Inflammatory macrophage treated with lipopolysaccharide for 1 hour (primary cell): ENCODE data around the gene STMND1.
"Not testable (repeated sequence)": the region's sequence is repeated elsewhere in the genome, so short reads cannot be mapped to it uniquely, and the experiment has no call there.

Source experiments
- DNase-seq, 2 donors: peaks; one replicate each; pipeline ENCODE4 v3.0.0-alpha.2; 2020 to 2022

STMND1 gene

GRCh38 chr6:17101422-17102257, at the start of gene STMND1:
Gene STMND1 (plus strand): TSS chr6:17102050. CDS start chr6:17102258, 208 bp downstream.
- DNase-seq, result no peak

DNA sequence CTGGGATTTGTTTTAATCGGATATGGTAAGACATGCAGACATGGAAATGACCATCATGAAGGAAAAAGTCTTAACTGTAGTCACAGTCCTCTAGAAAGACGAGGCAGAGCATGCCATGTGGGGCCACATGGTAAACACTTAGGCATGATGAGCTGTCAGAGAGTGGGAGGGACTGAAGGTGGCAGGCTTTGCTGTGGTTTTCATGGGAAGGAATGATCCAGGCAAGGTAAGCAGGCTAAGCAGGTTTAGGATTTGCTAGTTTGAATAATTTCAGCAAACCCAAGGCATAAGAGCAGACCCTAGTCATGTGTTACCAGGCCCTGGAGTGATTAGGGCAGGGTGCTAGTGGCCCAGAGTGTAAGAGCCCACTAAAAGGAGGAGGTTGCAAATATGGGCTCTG, 47.2 kb upstream of the STMND1 start:
- no peak for DNase-seq

GRCh38 chr6:17057322-17057721, 44.5 kb upstream of the STMND1 start:
- no peak for DNase-seq

GRCh38 chr6:17058550-17058949, 43.3 kb upstream of the STMND1 start:
- DNase-seq, result no peak

DNA sequence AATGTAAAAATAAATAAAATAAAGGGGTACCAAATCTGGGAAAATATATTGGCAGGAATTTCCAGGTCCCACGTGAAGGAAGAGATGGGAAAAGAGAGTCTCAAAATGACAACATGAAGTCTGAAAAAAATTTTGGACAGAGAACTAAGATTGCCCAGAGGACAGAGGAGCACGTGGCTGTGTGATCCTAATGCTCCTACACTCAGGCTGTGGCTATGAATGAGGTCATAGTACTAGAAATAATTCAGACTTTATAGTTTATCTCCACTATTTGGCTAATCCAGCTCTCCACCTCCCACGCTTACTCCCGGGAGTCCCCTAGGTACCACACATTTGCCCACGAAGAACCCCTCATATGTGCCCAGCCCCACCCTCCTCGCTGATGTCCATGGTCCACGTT, 42.8 kb upstream of the STMND1 start:
- no peak for DNase-seq

- DNase-seq, result no peak
Measured at GRCh38 chr6:17059850-17060249, 42.0 kb upstream of the STMND1 start.

GRCh38 chr6:17061097-17061496, 40.8 kb upstream of the STMND1 start:
- no peak for DNase-seq

GRCh38 chr6:17062871-17063440, 38.9 kb upstream of the STMND1 start:
- peak; percentile 58 to 69 for DNase-seq

DNA sequence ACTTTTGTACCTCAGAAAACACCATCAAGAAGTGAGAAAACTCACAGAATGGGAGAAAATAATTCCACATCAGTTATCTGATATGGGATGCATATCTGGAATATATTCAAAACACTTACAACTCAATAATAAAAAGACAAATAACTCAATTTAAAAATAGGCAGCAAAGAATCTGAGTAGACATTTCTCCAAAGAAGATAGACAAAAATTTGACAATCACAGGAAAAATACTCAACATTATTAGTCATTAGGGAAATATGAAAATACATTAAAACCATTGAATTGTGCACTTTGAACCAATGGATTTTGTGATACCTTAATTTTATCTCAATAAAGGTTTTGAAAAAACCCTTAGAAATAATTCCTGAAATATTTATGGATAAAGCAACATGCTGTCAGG, 36.9 kb upstream of the STMND1 start:
- no peak for DNase-seq

DNA sequence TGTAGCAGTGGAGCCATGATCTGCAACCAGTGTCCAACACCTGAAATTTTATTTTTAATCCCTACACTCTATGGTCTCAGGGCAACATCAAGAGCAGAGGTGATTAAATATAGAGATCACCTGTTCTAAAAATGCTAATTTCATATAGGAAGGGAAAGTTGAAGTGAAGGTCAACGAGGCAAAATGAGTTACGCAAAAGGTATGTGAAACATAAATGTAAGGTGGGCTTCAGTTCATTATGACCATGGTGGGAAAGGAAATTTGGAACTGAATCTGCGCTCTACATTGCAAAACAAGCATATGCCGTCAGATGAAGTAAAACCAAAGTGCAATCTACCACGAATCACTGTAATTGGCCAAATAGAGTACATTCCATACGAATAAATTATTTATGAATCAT, 35.2 kb upstream of the STMND1 start:
- no peak for DNase-seq

GRCh38 chr6:17068972-17069371, 32.9 kb upstream of the STMND1 start:
- DNase-seq, result not testable (repeated sequence)

- DNase-seq, result not testable (repeated sequence)
Measured at GRCh38 chr6:17070400-17070799, 31.4 kb upstream of the STMND1 start.

DNA sequence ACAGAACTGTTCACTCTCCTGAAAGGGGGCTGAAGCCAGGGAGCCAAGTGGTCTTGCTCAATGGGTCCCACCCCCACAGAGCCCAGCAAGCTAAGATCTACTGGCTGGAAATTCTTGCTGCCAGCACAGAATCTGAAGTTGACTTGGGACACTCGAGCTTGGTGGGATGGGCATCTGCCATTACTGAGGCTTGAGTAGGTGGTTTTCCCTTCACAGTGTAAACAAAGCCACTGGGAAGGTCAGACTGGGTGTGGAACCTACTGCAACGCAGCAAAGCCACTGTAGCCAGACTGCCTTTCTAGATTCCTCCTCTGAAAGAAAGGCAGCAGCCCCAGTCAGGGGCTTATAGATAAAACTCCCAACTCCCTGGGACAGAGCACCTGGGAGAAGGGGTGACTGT, 28.3 kb upstream of the STMND1 start:
- not testable (repeated sequence) for DNase-seq

GRCh38 chr6:17081273-17081672, 20.6 kb upstream of the STMND1 start:
- no peak for DNase-seq

- DNase-seq, result no peak
Measured at GRCh38 chr6:17081860-17082508, 19.9 kb upstream of the STMND1 start.

- no peak for DNase-seq
Measured at GRCh38 chr6:17083397-17083796, 18.5 kb upstream of the STMND1 start.

DNA sequence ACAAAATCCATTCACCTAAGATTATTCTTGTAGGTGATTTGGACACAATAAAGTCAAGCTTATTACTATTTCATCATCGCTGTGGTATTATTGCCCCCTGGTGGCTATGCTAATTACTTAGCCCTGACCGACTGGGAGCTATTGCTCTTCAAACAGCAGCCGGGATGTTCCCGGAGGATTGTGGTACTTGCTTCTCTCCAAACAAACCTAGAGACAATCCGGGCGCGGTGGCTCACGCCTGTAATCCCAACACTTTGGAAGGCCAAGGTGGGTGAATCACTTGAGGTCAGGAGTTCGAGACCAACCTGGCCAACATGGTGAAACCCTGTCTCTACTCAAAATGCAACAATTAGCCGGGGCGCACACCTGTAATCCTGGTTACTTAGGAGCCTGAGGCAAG, 15.4 kb upstream of the STMND1 start:
- peak; percentile 30 to 79 for DNase-seq

DNA sequence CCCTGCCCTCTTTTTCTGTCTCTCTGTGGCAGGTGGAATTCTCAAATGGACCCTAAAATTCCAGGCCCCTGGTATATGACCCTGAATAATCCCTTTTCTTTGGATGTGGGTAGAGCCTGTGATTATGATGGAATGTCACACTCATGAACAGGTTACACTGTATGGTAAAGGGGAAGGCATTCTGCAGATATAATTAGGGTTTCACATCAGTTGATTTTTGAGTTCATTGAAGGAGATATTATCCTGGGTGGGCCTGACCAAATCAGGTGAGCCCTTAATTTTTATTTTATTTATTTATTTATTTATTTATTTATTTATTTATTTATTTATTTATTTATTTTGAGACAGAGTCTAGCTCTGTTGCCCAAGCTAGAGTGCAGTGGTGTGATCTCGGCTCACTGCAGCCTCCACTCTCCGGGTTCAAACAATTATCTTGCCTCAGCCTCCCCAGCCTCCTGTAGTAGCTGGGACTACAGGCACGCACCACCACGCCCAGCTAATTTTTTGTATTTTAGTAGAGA, 13.7 kb upstream of the STMND1 start:
- no peak for DNase-seq

DNA sequence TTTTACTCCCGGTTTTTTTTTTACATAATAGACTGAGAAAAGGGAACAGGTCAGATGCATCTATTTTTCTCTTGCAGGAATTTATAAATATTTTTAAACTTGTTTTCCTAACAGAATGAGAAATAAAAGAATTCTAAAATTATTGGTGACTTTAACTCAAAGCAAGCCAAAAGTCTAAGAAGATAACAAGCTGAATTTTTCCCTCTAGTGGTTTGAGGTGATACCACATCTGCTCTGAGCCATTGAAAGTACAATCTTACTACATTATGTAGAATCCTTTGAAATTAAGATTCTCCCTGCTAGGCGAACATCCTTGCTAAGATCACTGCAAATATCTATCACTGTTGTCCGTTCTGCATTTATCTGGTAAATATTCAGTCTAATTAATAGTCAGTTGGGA, 10.7 kb upstream of the STMND1 start:
- peak in 1 of 2 donors; percentile 19 for DNase-seq

DNA sequence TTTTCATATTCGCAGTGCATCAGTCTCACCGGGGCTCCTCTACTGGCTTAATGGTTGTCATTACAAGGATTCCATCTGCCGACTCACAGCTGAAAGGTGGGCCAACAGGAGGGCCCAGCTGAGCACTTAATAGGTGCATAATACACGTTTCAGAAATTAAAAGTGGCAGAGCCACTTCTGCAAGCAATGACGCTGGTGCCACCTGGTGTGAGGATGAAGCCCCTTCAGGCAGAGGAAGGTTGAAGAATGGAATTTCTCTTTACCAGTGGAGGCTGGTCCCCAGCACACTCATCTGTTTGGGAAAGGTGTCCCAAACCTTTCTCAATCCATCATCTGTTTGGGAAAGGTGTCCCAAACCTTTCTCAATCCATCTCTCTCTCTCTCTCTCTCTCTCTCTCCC, 8.2 kb upstream of the STMND1 start:
- no peak for DNase-seq

GRCh38 chr6:17096096-17096495, 5.8 kb upstream of the STMND1 start:
- no peak for DNase-seq

- no peak for DNase-seq
Measured at GRCh38 chr6:17096652-17097051, 5.2 kb upstream of the STMND1 start.

DNA sequence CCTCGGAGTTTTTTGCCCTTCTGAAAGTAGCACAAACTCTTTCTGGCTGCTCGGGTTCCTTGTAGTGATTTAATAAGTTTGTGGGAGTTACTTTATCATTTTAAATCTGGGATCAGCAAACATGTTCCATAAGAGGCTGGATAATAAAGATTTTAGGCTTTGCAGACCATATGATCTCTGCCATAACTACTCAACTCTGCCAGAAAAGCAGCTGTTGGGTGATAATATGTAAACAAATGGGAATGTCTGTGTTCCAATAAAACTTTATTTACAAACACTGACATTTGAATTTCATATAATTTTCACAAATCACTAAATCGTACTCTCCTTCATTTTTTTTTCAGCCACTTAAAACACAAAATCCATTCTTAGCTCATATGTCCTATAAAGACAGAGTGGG, 3.9 kb upstream of the STMND1 start:
- DNase-seq, result no peak

- no peak for DNase-seq
Measured at GRCh38 chr6:17098538-17098937, 3.3 kb upstream of the STMND1 start.
